ES-I3 (cell line): Measurements from ENCODE around the gene DDX23.

ENCODE experiments used
- H3K36me3 ChIP-seq: 2 replicates; pipeline ENCODE4 v1.6.1; 2013; ENCODE audit warnings: mild to moderate bottlenecking, low read length, control low read depth, moderate library complexity; ENCODE audit not compliant: insufficient read depth
- H3K4me1 ChIP-seq: 2 replicates; pipeline ENCODE4 v1.6.1; 2013; ENCODE audit warnings: mild to moderate bottlenecking, control low read depth, low read length; ENCODE audit not compliant: insufficient read depth
- H3K9ac ChIP-seq: 2 replicates; pipeline ENCODE4 v1.6.1; 2013; ENCODE audit warnings: low read depth, mild to moderate bottlenecking, low read length, moderate library complexity
- H3K9me3 ChIP-seq: 2 replicates; pipeline ENCODE4 v1.6.1; 2013; ENCODE audit warnings: mild to moderate bottlenecking, low read length, moderate library complexity; ENCODE audit not compliant: control insufficient read depth, insufficient read depth

The DDX23 gene

GRCh38 chr12:48812389-48812788 lies 39.6 kb downstream of the DDX23 start:
- H3K36me3 ChIP-seq = no peaks in the 10 kb centered on the region
- no peak overlapping the region for H3K9ac ChIP-seq
- peaks cover 27% of the 10 kb centered on the region for H3K4me1 ChIP-seq
- H3K9me3 ChIP-seq = no peaks in the 10 kb centered on the region

DNA sequence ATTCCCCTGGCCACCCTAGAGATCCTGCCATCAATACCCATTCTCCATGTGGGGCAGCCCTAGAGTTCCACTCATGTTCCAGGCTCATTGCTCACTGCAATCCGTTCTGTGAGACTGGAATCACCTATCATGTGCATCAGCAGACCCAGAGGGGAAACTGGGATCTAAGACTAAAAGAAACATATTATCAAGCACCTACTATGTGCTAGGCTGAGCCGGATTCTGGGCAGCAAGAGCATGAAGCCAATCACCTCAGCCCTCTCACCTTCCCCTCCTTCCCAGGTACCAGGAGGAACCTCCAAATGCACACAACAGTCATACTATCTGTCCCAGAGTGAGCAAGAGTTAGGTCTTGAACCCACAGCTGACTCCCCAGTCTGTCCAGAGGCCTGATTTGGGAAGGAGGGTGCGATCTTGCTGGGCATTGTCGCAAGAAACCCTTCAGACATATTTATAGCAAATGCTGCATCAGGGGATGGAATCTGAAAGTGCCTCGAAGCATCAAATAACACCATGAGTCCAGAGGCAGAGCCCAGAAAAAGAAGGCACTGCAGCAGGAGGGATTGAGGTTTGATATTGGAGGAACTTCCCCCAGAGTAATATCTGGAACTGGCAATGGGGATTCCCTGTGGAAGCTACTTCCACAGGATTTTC lies 40.4 kb downstream of the DDX23 start:
- Histone ChIP-seq H3K9me3 (no peaks in the 10 kb centered on the region), H3K4me1 (peaks cover 23% of the 10 kb centered on the region), H3K9ac (no peak overlapping the region), H3K36me3 (no peaks in the 10 kb centered on the region)

GRCh38 chr12:48810903-48811431 lies 41.0 kb downstream of the DDX23 start:
- Histone ChIP-seq H3K4me1 (peaks cover 20% of the 10 kb centered on the region), H3K9me3 (no peaks in the 10 kb centered on the region), H3K9ac (no peak overlapping the region), H3K36me3 (no peaks in the 10 kb centered on the region)

GRCh38 chr12:48807981-48808380 lies 44.0 kb downstream of the DDX23 start:
- Histone ChIP-seq H3K9ac (no peak overlapping the region), H3K36me3 (no peaks in the 10 kb centered on the region), H3K4me1 (peaks cover 18% of the 10 kb centered on the region), H3K9me3 (no peaks in the 10 kb centered on the region)

DNA sequence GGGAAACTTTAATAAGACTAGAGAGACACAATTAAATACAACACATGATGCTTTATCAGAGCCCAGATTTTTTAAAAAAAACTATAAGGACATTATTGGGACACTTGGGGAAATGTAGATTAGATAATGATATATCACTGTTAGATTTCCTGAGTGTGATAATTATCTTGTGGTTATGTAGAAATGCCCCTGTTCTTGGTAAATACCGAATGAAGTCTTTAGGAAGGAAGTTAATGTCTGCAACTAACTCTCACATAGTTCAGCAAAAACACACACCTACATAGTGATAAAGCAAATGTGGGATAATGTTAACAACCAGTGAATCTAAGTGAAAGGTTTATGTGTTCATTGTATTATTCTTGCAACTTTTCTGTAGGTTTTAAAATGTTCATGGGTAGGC lies 48.3 kb downstream of the DDX23 start:
- Histone ChIP-seq H3K9me3 (no peaks in the 10 kb centered on the region), H3K4me1 (no peaks in the 10 kb centered on the region), H3K9ac (no peak overlapping the region), H3K36me3 (no peaks in the 10 kb centered on the region)

DNA sequence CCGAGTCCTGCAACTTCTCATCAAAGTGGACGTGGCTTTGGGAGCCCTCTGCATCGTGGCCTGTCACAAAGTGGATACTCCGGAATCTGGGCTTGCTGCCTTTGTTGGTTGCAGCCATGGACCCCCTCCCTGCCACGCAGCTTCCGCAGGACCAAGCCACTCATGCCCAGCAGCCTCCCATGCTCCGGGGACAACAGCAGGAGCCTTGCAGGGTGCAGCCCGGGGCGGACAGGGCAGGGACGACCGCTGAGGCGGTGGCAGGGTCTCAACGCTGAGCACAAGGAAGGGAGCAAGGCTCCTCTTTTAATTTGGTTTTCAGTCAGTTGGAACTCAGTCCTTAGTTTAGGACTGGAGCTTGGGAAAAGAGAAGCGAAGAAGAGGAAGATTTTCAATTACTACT lies 51.0 kb downstream of the DDX23 start:
- Histone ChIP-seq H3K36me3 (no peaks in the 10 kb centered on the region), H3K9me3 (no peaks in the 10 kb centered on the region), H3K9ac (no peak overlapping the region), H3K4me1 (no peaks in the 10 kb centered on the region)

- no peaks in the 10 kb centered on the region for H3K9me3 ChIP-seq
- H3K36me3 ChIP-seq = no peaks in the 10 kb centered on the region
- H3K9ac ChIP-seq = no peak overlapping the region
- H3K4me1 ChIP-seq = no peaks in the 10 kb centered on the region
Measured at GRCh38 chr12:48800457-48800856, 51.5 kb downstream of the DDX23 start.

DNA sequence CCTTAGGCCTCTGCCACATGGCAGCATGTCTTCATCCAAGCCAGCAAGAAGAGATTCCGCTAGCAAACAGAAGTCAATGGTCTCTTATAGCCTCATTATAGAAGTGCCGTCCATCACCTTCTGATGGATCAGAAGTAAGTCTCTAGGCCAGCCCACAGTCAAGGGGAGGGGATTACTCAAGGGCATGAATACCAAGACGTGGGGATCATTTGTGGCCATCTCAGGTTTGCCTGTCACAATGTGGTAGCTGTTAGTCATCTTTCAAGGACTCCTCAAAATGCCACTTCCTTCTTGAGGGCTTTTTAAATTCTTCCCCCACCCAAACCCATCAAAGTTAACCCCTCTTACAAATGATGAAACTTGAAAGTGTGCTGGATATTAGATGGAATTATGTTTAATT lies 55.0 kb downstream of the DDX23 start:
- H3K9me3 ChIP-seq = no peaks in the 10 kb centered on the region
- 0 out of 2 replicates have a peak, but pooled peaks cover 7% of the 10 kb centered on the region for H3K4me1 ChIP-seq
- H3K36me3 ChIP-seq = no peaks in the 10 kb centered on the region
- no peak overlapping the region for H3K9ac ChIP-seq

DNA sequence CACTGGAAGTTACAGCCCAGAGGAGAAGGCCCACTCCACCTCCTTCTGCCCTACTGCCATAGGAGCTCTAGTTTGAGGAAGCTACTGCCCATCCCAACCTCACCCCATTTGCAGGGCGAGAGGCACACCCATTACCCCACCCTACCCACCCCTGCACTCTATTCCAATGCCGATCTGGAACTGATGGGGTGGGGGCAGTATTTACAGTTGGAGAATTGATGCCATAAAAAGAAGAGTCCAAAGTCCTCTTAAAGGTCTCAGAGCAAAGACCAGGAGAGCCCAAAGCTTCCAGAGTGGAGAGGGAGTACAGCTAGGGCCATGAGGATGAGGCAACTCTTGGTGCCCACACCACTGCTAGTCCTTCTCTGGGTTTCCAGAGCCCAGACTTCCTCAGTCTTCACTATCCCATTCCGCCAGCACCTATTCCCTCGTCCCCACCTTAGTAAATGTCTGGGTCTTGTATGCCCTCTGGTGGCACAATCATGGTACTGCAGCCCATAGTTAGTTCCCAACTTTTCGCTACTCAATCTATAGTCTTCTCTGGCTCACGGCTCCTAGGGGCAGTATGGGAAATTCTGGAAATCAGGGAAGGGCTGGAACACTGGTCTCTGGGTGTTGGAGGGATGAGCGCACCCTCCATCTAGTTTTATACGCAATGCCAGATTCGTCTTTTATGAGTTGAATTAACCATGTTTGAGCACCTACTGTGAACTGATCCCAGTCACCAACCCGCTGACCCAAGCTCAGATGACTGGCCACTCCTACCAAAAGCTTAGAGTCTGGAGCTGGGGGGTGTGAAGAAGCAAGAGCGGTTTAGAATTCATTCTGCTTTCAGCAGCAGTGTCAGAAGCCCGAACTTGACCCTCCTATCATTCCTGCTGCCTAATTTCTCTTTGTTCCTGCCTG lies 56.2 kb downstream of the DDX23 start:
- Histone ChIP-seq H3K9ac (no peak overlapping the region; the same call in 1 of the 2 replicates), H3K4me1 (0 out of 2 replicates have a peak, but pooled peaks cover 7% of the 10 kb centered on the region), H3K36me3 (no peaks in the 10 kb centered on the region), H3K9me3 (no peaks in the 10 kb centered on the region)

DNA sequence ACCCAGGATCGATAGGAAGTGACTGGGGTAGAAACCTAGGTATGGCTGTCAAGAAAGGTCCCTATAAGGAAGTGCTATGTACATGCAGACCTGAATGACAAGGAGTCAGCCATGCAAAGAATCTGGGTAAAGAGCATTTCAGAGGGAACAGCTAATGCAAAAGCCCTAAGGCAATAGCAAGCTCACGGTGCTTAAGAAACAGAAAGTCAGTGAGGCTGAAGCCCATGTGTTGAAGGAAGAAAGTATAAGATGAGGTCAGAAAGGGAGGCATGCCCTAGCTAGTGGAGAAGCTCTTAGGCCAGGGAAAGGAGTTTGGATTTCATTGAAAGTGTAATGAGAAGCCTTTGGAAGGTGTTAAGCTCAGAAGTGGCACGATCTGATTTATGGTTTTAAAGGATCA lies 57.1 kb downstream of the DDX23 start:
- Histone ChIP-seq H3K4me1 (0 out of 2 replicates have a peak, but pooled peaks cover 7% of the 10 kb centered on the region), H3K36me3 (no peaks in the 10 kb centered on the region), H3K9ac (no peak overlapping the region), H3K9me3 (no peaks in the 10 kb centered on the region)

DNA sequence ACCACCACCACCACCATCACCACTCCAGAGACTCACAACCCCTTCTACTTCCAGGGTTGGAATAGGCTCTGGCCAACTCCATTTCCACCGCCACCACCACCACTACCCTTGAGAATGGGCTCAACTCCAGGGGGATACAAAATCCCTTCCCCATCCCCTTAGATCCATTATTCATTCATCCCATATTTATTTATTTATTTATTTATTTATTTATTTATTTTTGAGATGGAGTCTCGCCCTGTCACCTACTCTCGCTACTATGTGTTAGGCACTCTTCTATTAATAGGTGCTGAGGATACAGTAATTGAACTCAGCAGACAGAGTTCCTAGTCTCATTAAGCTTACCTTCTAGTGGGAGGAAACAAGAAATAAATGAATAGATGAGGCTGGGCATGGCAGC lies 58.3 kb downstream of the DDX23 start:
- no peaks in the 10 kb centered on the region for H3K36me3 ChIP-seq
- 0 out of 2 replicates have a peak, but pooled peaks cover 7% of the 10 kb centered on the region for H3K4me1 ChIP-seq
- H3K9ac ChIP-seq = no peak overlapping the region
- H3K9me3 ChIP-seq = no peaks in the 10 kb centered on the region

GRCh38 chr12:48789858-48790326 lies 62.1 kb downstream of the DDX23 start:
- no peaks in the 10 kb centered on the region for H3K36me3 ChIP-seq
- H3K4me1 ChIP-seq = 0 out of 2 replicates have a peak, but pooled peaks cover 8% of the 10 kb centered on the region
- peak overlapping the region; percentile 53; the same call in 1 of the 2 replicates for H3K9ac ChIP-seq

GRCh38 chr12:48788854-48789775 lies 62.8 kb downstream of the DDX23 start, which contains the start of gene ADCY6:
ADCY6 (minus strand) TSS chr12:48789089; CDS start chr12:48783434, 5,655 bp downstream.
- peak within 1 kb of the TSS; percentile 80 for H3K9ac ChIP-seq
- no peaks in the 10 kb centered on the region for H3K36me3 ChIP-seq
- H3K4me1 ChIP-seq = 0 out of 2 replicates have a peak, but pooled peaks cover 7% of the 10 kb centered on the region
- no peaks in the 10 kb centered on the region; the same call in 1 of the 2 replicates for H3K9me3 ChIP-seq

More at GRCh38 chr12:48789858-48790326, 62.1 kb downstream of the DDX23 start:
- no peaks in the 10 kb centered on the region; the same call in 1 of the 2 replicates for H3K9me3 ChIP-seq
